Measurements from ENCODE around the gene SNRPA1. TPM values are rescaled to one million over a fixed set of nuclear protein-coding genes. Genes with fewer than 3 reads are reported as not detected.

SNRPA1 gene
- total and polyA plus RNA-seq, 3 donors from 2014 or later, result 91.0 to 121 (median 91.1) TPM

DNA sequence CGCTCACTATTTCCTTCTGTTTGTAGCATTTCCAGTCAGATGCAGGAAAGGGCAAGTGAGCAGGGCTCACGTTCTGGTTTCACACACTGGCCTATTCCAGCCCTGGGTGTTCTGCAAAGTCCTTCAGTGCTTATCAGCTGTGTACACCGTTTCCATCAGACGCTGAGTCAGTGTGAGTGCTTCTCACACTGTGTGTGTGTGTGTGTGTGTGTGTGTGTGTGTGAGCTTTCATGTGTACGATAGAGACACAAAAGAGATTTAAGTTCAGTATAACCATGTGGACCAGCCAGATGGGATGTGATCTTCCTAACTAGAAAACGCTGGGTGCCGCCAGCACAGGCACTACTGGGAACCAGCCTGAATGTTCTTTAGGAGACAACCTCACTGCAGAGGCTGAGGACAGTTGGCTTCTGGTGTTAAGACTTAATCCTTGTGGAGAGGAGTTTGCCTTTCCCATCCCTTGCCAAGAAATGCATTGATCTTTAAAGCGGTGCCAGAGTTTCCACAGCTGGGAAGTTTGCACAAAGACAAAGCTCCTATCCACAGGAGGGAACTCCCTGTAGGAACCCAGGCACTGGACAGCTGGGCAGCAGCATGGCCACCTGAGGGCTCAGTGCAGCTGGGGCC is 39.3 kb downstream of the SNRPA1 start:
- Histone ChIP-seq H3K4me1 (peaks cover 19% of the 10 kb centered on the region), H3K4me3 (no peak overlapping the region), H3K27me3 (no peaks in the 10 kb centered on the region), H3K27ac (peak overlapping the region in 1 of 2 donors; percentile 6), H3K9me3 (no peaks in the 10 kb centered on the region), H3K36me3 (ENCODE audit: low read depth, missing control alignments) (no peaks in the 10 kb centered on the region)
- 34 to 35% methylated on average over 8 of the region's 8 CpGs for WGBS, 2 donors
- intact Hi-C loops (cut with DNase I; ENCODE audit: low total_unique reads), result loop anchor here (10.0 kb wide), 1 partner anchor 171 kb away; no protein-coding TSS in a partner anchor
- DNase-seq, result peak; percentile 67
- TF ChIP-seq POLR2A (IDR thresholded peaks at IDR 0.05), result no peak
- TF ChIP-seq, protein P1, sequence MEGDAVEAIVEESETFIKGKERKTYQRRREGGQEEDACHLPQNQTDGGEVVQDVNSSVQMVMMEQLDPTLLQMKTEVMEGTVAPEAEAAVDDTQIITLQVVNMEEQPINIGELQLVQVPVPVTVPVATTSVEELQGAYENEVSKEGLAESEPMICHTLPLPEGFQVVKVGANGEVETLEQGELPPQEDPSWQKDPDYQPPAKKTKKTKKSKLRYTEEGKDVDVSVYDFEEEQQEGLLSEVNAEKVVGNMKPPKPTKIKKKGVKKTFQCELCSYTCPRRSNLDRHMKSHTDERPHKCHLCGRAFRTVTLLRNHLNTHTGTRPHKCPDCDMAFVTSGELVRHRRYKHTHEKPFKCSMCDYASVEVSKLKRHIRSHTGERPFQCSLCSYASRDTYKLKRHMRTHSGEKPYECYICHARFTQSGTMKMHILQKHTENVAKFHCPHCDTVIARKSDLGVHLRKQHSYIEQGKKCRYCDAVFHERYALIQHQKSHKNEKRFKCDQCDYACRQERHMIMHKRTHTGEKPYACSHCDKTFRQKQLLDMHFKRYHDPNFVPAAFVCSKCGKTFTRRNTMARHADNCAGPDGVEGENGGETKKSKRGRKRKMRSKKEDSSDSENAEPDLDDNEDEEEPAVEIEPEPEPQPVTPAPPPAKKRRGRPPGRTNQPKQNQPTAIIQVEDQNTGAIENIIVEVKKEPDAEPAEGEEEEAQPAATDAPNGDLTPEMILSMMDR (IDR thresholded peaks at IDR 0.05), result no peak

DNA sequence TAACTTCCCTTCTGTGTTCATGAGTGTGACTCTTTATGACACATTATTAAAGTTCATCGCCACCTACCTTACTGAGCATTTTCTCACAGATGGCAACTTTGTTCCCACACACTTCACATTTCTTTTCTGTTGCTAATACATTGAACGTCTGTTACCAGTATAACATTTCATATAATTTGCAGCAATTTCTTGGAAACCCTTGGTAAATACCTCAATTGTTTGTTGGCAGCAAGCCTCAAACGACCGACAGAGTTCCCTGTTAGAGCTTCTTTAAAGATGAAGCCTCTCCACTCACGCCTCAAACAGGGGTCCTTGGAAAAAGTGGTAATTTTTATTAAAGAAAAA is 40.0 kb downstream of the SNRPA1 start:
- Histone ChIP-seq H3K27ac (no peak overlapping the region), H3K4me1 (peaks cover 19% of the 10 kb centered on the region), H3K9me3 (no peaks in the 10 kb centered on the region), H3K36me3 (ENCODE audit: low read depth, missing control alignments) (no peaks in the 10 kb centered on the region), H3K27me3 (no peaks in the 10 kb centered on the region), H3K4me3 (no peak overlapping the region)
- TF ChIP-seq, protein P1 (IDR thresholded peaks at IDR 0.05), result no peak
- TF ChIP-seq POLR2A (IDR thresholded peaks at IDR 0.05), result no peak
- 48 to 56% methylated on average over 5 of the region's 5 CpGs for WGBS, 2 donors
- DNase-seq, result no peak
- intact Hi-C loops (cut with DNase I; ENCODE audit: low total_unique reads), result loop anchor here (10.0 kb wide), 1 partner anchor 170 kb away; no protein-coding TSS in a partner anchor

GRCh38 chr15:101254157-101255050 is 40.6 kb downstream of the SNRPA1 start:
- no peak for DNase-seq
- Histone ChIP-seq H3K27me3 (no peaks in the 10 kb centered on the region), H3K4me3 (no peak overlapping the region), H3K36me3 (ENCODE audit: low read depth, missing control alignments) (no peaks in the 10 kb centered on the region), H3K9me3 (no peaks in the 10 kb centered on the region), H3K4me1 (peaks cover 22% of the 10 kb centered on the region), H3K27ac (no peak overlapping the region)
- 81% methylated on average over 11 of the region's 11 CpGs for WGBS, 2 donors
- intact Hi-C loops (cut with DNase I; ENCODE audit: low total_unique reads), result loop anchor here (5.0 to 10.0 kb wide), 3 partner anchors 67 to 237 kb away; no protein-coding TSS in a partner anchor
- TF ChIP-seq POLR2A (IDR thresholded peaks at IDR 0.05), result no peak
- TF ChIP-seq, protein P1 (IDR thresholded peaks at IDR 0.05), result no peak

GRCh38 chr15:101252836-101253235 is 42.2 kb downstream of the SNRPA1 start:
- Histone ChIP-seq H3K4me1 (peaks cover 31% of the 10 kb centered on the region), H3K36me3 (ENCODE audit: low read depth, missing control alignments) (no peaks in the 10 kb centered on the region), H3K9me3 (no peaks in the 10 kb centered on the region), H3K27ac (peak overlapping the region; percentile 87 to 90), H3K4me3 (peak overlapping the region; percentile 70 to 78), H3K27me3 (no peaks in the 10 kb centered on the region)
- DNase-seq, result no peak
- TF ChIP-seq, protein P1 (IDR thresholded peaks at IDR 0.05), result no peak
- 42 to 44% methylated on average over 3 of the region's 3 CpGs for WGBS, 2 donors
- intact Hi-C loops (cut with DNase I; ENCODE audit: low total_unique reads), result loop anchor here (5.0 to 10.0 kb wide), 3 partner anchors 66 to 236 kb away; no protein-coding TSS in a partner anchor

Measured in testis (tissue), 3 donors.